Brain microvascular endothelial cell (primary cell): Measurements from ENCODE around the gene WDR48.
"Not testable (repeated sequence)": the region's sequence is repeated elsewhere in the genome, so short reads cannot be mapped to it uniquely, and the experiment has no call there.

Source experiments
- DNase-seq: peaks from one replicate; pipeline ENCODE4 v3.0.0-alpha.2; 2020
- H3K27ac ChIP-seq: fragments of 250-450 bp; sonication (Bioruptor Pico); 2 replicates; pipeline ENCODE4 v1.5.1; 2020; ENCODE audit warnings: mild to moderate bottlenecking, moderate library complexity
- H3K27me3 ChIP-seq: fragments of 250-450 bp; sonication (Bioruptor Pico); replicated peaks from 2 replicates; pipeline ENCODE4 v1.5.1; 2020; ENCODE audit warnings: mild to moderate bottlenecking
- H3K36me3 ChIP-seq: fragments of 250-450 bp; sonication (Bioruptor Pico); replicated peaks from 2 replicates; pipeline ENCODE4 v1.5.1; 2020; ENCODE audit warnings: mild to moderate bottlenecking
- H3K4me3 ChIP-seq: 2 replicates; pipeline ENCODE4 v1.5.1; 2011; ENCODE audit warnings: low read depth, mild to moderate bottlenecking, control low read depth, low read length, moderate library complexity
- CTCF ChIP-seq: IDR thresholded peaks from 2 replicates; pipeline ENCODE4 v1.5.1; 2011; ENCODE audit warnings: low read depth, mild to moderate bottlenecking, moderate library complexity, low read length, control low read depth, inconsistent platforms; ENCODE audit errors: missing control alignments
- in situ Hi-C: cut with HindIII; loops from 2 replicates; pipeline ENCODE4 v1.10.0; 2017; ENCODE audit warnings: low sequenced_read_pairs, low pct_ligation_motif_present

Gene WDR48

GRCh38 chr3:39052583-39052982 is 767 bp downstream of the WDR48 start:
- no peak for TF ChIP-seq CTCF
- DNase-seq = no peak
- Histone ChIP-seq H3K36me3 (no peaks in the 10 kb centered on the region), H3K27ac (peak overlapping the region; percentile 86), H3K27me3 (no peaks in the 10 kb centered on the region), H3K4me3 (peak overlapping the region; percentile 72)
- in situ Hi-C loops = no loop called here

GRCh38 chr3:39053696-39054095 is 1.9 kb downstream of the WDR48 start:
- DNase-seq = no peak
- Histone ChIP-seq H3K36me3 (no peaks in the 10 kb centered on the region), H3K27me3 (no peaks in the 10 kb centered on the region), H3K27ac (no peak overlapping the region), H3K4me3 (no peak overlapping the region)
- TF ChIP-seq CTCF = no peak
- in situ Hi-C loops = no loop called here

- DNase-seq = no peak
- TF ChIP-seq CTCF = no peak
- in situ Hi-C loops = no loop called here
- peak overlapping the region; percentile 33 for H3K4me3 ChIP-seq
- H3K27ac ChIP-seq = peak overlapping the region; percentile 15
- no peaks in the 10 kb centered on the region for H3K36me3 ChIP-seq
- no peaks in the 10 kb centered on the region for H3K27me3 ChIP-seq
These were observed 4.3 kb downstream of the WDR48 start for GRCh38 chr3:39056151-39056550.

GRCh38 chr3:39061228-39061627 is 9.4 kb downstream of the WDR48 start:
- H3K4me3 ChIP-seq, H3K27me3 ChIP-seq, in situ Hi-C loops, H3K36me3 ChIP-seq, H3K27ac ChIP-seq, DNase-seq: not testable (repeated sequence)

- Histone ChIP-seq H3K4me3 (no peak overlapping the region), H3K27ac (no peak overlapping the region), H3K27me3 (no peaks in the 10 kb centered on the region), H3K36me3 (peaks cover 5% of the 10 kb centered on the region)
- no peak for DNase-seq
- TF ChIP-seq CTCF = no peak
- in situ Hi-C loops = no loop called here
These were observed 10.4 kb downstream of the WDR48 start for GRCh38 chr3:39062180-39062579.

- DNase-seq = no peak
- in situ Hi-C loops = no loop called here
- H3K27ac ChIP-seq = no peak overlapping the region
These were observed 11.3 kb downstream of the WDR48 start for GRCh38 chr3:39063143-39063542.

More at GRCh38 chr3:39063143-39063542, 11.3 kb downstream of the WDR48 start:
- Histone ChIP-seq H3K27me3 (no peaks in the 10 kb centered on the region), H3K4me3 (no peak overlapping the region), H3K36me3 (peaks cover 5% of the 10 kb centered on the region)
- TF ChIP-seq CTCF = no peak
